Activated CD8-positive, alpha-beta T cell treated with anti-CD3 and anti-CD28 coated beads for 36 hours (primary cell): ENCODE measurements around the gene SCML1. TPM values are rescaled to one million over a fixed set of nuclear protein-coding genes. Genes with fewer than 3 reads are reported as not detected.
"Not testable (repeated sequence)": the region's sequence is repeated elsewhere in the genome, so short reads cannot be mapped to it uniquely, and the experiment has no call there.

Experiments used
- ATAC-seq: fragments of 200-7000 bp; cut with Tn5 transposase; one replicate; pipeline ENCODE4 v1.10.0; 2021; ENCODE audit warnings: mild to moderate bottlenecking, moderate library complexity
- CTCF ChIA-PET: fragments of 350-600 bp; sonication (Branson Sonifier 250); formaldehyde crosslinking; loops from one replicate; lab custom pipeline; 2021; ENCODE audit warnings: antibody characterized with exemption; lab: Charles Lee
- POLR2A ChIA-PET: fragments of 350-600 bp; sonication (Branson Sonifier 250); formaldehyde crosslinking; loops from one replicate; lab custom pipeline; 2021; ENCODE audit warnings: antibody characterized with exemption; lab: Charles Lee
- DNase-seq: peaks from one replicate; pipeline ENCODE4 v3.0.0-alpha.2; 2020
- H3K27ac Mint-ChIP-seq: one replicate; pipeline ENCODE4 v1.8.0; 2021; ENCODE audit warnings: mild to moderate bottlenecking, mixed read lengths
- H3K27me3 Mint-ChIP-seq: one replicate; pipeline ENCODE4 v1.8.0; 2021; ENCODE audit warnings: mixed read lengths
- H3K36me3 Mint-ChIP-seq: one replicate; pipeline ENCODE4 v1.8.0; 2021; ENCODE audit warnings: low read depth, mixed read lengths
- H3K4me1 Mint-ChIP-seq: one replicate; pipeline ENCODE4 v1.8.0; 2021; ENCODE audit warnings: low read depth, mixed read lengths
- H3K4me3 Mint-ChIP-seq: one replicate; pipeline ENCODE4 v1.8.0; 2021; ENCODE audit warnings: mild to moderate bottlenecking, moderate library complexity, mixed read lengths
- H3K9me3 Mint-ChIP-seq: one replicate; pipeline ENCODE4 v1.8.0; 2021; ENCODE audit warnings: mixed read lengths
- intact Hi-C: fragments of 100-400 bp; cut with micrococcal nuclease; formaldehyde crosslinking; loops from one replicate; pipeline ENCODE4 v1.10.0; 2022
- total RNA-seq, 2 experiments: library from RNA; stranded (reverse); gene quantifications; one replicate each; pipeline ENCODE4 v1.2.3, GENCODE V29; 2021
- TF ChIP-seq, protein P1 (sequence below): fragments of 200-600 bp; IDR thresholded peaks from one replicate; pipeline ENCODE4 v1.8.0; 2022; ENCODE audit warnings: antibody characterized with exemption, mild to moderate bottlenecking

The SCML1 gene
- total RNA-seq, 2 experiments from 2014 or later: 4.1 to 4.6 TPM

DNA sequence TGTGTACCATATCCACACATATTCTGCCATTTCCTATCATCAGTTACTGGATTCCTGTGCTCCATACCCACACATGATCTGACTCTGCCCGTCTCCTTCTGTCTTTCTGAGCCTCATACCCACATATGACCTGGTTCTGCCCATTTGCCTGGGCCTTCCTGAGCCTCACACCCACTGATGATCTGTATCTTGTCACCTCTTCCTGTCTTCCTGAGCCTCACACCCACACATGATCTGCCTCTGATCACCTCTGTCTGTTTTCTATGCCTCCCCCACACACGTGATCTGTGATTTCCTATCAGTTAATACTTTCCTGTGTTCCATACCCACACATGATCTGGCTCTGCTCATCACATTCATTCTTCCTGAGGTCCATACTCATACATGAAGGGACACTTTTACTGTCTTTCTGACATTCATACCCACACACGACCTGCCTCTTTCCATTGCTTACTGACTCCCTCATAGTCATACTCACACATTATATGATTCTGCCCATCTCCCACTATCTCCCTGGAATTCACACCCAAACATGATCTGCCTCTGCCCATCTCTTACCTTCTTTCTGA, 32.5 kb downstream of the SCML1 start:
- TF ChIP-seq, protein P1, sequence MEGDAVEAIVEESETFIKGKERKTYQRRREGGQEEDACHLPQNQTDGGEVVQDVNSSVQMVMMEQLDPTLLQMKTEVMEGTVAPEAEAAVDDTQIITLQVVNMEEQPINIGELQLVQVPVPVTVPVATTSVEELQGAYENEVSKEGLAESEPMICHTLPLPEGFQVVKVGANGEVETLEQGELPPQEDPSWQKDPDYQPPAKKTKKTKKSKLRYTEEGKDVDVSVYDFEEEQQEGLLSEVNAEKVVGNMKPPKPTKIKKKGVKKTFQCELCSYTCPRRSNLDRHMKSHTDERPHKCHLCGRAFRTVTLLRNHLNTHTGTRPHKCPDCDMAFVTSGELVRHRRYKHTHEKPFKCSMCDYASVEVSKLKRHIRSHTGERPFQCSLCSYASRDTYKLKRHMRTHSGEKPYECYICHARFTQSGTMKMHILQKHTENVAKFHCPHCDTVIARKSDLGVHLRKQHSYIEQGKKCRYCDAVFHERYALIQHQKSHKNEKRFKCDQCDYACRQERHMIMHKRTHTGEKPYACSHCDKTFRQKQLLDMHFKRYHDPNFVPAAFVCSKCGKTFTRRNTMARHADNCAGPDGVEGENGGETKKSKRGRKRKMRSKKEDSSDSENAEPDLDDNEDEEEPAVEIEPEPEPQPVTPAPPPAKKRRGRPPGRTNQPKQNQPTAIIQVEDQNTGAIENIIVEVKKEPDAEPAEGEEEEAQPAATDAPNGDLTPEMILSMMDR: no peak
- DNase-seq (peak; percentile 14), ATAC-seq (peak; percentile 32)
- Mint-ChIP-seq H3K27me3 (no peaks in the 10 kb centered on the region), H3K4me1 (no peaks in the 10 kb centered on the region), H3K4me3 (no peak overlapping the region), H3K36me3 (no peaks in the 10 kb centered on the region), H3K27ac (no peak overlapping the region), H3K9me3 (no peaks in the 10 kb centered on the region)
- POLR2A ChIA-PET: no interaction called here
- CTCF ChIA-PET: no interaction called here
- intact Hi-C loops: no loop called here

DNA sequence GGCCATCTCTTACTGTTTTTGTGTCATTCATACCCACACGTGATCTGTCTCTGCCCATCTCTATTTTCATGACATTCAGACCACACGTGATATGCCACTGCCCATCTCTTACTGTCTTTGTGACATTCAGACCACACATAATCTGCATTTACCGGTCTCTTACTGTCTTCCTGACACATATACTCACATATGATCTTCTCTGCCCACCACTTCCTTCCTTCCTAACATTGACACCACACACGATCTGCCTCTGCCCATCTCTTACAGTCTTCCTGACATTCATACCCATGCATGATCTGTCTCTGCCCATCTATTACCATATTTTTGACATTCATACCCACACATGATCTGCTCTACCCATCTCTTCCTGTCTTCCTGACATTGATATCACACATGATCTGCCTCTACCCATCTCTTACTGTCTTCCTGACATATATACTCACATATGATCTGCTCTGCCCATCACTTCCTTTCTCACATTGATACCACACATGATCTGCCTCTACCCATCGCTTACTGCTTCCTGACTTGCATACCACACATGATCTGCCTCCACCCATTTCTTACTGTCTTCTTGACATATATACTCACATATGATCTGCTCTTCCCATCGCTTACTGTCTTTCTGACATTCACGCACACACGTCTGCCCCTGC, 36.1 kb downstream of the SCML1 start:
- ATAC-seq: no peak
- Mint-ChIP-seq H3K4me1 (peaks cover 15% of the 10 kb centered on the region), H3K9me3 (no peaks in the 10 kb centered on the region), H3K27me3 (no peaks in the 10 kb centered on the region), H3K4me3 (no peak overlapping the region), H3K36me3 (no peaks in the 10 kb centered on the region), H3K27ac (no peak overlapping the region)
- TF ChIP-seq, protein P1: no peak
- intact Hi-C loops: no loop called here
- ChIA-PET POLR2A (no interaction called here), CTCF (no interaction called here)
- DNase-seq: no peak

DNA sequence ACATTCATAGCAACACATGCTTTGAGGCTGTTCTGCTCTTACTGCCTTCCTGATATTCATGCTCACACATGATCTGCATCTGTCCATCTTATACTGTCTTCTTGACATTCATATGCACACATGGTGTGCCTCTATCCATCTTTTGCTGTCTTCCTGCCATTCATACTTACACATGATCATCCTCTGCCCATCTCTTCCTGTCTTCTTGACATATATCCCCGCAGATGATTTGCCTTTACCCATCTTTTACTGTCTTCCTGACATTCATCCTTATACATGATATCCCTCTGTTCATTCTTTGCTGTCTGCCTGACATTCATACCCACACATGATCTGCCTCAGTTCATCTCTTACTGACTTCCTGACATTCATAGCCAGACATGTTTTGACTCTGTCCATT, 36.8 kb downstream of the SCML1 start:
- ChIA-PET CTCF (no interaction called here), POLR2A (no interaction called here)
- DNase-seq: no peak
- TF ChIP-seq, protein P1: no peak
- H3K4me3 Mint-ChIP-seq: no peak overlapping the region
- H3K27ac Mint-ChIP-seq: no peak overlapping the region
- H3K4me1 Mint-ChIP-seq: peaks cover 19% of the 10 kb centered on the region
- intact Hi-C loops: no loop called here
- H3K9me3 Mint-ChIP-seq: no peaks in the 10 kb centered on the region
- H3K27me3 Mint-ChIP-seq: no peaks in the 10 kb centered on the region
- H3K36me3 Mint-ChIP-seq: no peaks in the 10 kb centered on the region
- no peak for ATAC-seq

DNA sequence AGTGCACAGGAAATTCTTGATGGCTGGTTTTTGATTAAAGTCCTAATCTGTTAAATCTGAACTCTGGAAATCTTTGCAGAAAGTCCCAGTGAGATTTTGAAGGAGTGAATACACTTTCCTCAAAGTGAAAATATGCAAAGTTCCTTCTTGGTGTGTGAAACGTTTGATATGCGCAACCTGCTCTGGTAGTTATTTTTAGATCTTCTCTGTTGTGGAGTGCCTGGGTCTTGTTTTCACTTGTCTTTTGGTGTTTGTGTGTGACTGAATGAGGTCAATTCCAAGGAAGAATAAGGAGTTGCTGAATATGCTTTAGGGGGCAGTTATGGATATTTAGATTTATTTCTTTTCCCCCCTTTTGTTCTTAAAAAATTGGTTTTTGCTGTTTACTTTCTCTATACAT, 41.7 kb downstream of the SCML1 start:
- Mint-ChIP-seq H3K27me3 (no peaks in the 10 kb centered on the region), H3K27ac (peak overlapping the region; percentile 34), H3K4me1 (peaks cover 24% of the 10 kb centered on the region), H3K4me3 (no peak overlapping the region), H3K36me3 (no peaks in the 10 kb centered on the region), H3K9me3 (peaks cover 3% of the 10 kb centered on the region)
- intact Hi-C loops: no loop called here
- no peak for ATAC-seq
- no peak for DNase-seq
- TF ChIP-seq, protein P1: no peak
- ChIA-PET POLR2A (no interaction called here), CTCF (no interaction called here)

DNA sequence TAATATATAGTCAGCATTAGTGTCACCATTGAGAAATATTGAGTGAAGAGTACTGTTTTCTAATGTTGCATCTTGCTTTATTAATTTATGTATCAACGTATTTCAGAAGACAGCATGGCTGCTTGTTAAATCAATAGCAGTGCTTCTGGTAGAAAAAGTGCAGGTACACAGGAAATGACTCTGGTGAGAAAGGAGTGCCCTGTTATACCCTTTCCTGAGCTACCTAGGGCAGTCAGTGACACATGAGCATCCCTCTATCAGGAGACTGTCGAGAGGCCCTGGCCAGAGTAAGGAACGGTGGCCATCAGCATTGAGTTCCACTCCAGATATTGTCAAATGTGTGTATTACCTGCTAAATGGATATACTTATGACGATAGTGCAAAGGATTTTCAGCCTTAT, 42.1 kb downstream of the SCML1 start:
- ATAC-seq (no peak), DNase-seq (no peak)
- ChIA-PET POLR2A (no interaction called here), CTCF (no interaction called here)
- Mint-ChIP-seq H3K9me3 (peaks cover 3% of the 10 kb centered on the region), H3K27me3 (no peaks in the 10 kb centered on the region), H3K27ac (no peak overlapping the region), H3K36me3 (no peaks in the 10 kb centered on the region), H3K4me1 (peaks cover 24% of the 10 kb centered on the region), H3K4me3 (no peak overlapping the region)
- TF ChIP-seq, protein P1: no peak
- intact Hi-C loops: no loop called here

DNA sequence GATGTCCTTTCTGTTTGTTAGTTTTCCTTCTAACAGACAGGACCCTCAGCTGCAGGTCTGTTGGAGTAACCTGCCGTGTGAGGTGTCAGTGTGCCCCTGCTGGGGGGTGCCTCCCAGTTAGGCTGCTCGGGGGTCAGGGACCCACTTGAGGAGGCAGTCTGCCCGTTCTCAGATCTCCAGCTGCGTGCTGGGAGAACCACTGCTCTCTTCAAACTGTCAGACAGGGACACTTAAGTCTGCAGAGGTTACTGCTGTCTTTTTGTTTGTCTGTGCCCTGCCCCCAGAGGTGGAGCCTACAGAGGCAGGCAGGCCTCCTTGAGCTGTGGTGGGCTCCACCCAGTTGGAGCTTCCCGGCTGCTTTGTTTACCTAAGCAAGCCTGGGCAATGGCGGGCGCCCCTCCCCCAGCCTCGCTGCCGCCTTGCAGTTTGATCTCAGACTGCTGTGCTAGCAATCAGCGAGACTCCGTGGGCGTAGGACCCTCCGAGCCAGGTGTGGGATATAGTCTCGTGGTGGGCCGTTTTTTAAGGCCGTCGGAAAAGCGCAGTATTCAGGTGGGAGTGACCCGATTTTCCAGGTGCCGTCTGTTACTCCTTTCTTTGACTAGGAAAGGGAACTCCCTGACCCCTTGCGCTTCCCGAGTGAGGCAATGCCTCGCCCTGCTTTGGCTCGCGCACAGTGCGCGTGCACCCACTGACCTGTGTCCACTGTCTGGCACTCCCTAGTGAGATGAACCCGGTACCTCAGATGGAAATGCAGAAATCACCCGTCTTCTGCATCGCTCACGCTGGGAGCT, 49.5 kb downstream of the SCML1 start:
- POLR2A ChIA-PET, H3K27me3 Mint-ChIP-seq, H3K4me1 Mint-ChIP-seq, DNase-seq, ATAC-seq, H3K36me3 Mint-ChIP-seq, H3K27ac Mint-ChIP-seq, intact Hi-C loops, H3K4me3 Mint-ChIP-seq, H3K9me3 Mint-ChIP-seq: not testable (repeated sequence)
- CTCF ChIA-PET: interaction anchor here (1.6 kb wide), 1 partner anchor 10 kb away, joined by 4 read pairs; no protein-coding TSS in a partner anchor
